Thyroid gland (tissue), 4 donors: Measurements from ENCODE around the gene YTHDF1. TPM values are rescaled to one million over a fixed set of nuclear protein-coding genes. Genes with fewer than 3 reads are reported as not detected.

Experiments
- DNase-seq, 2 donors: peaks; one replicate each; pipeline ENCODE4 v3.0.0-alpha.2; 2019
- H3K27ac ChIP-seq, 3 donors: fragments of 200-600 bp; sonication (generic); 1 replicate in 2 of 3; 2 replicates in 1 of 3; pipeline ENCODE4 v1.5.1; 2016 to 2019; ENCODE audit warnings: mild to moderate bottlenecking in 1 of 3, moderate library complexity in 1 of 3
- H3K27me3 ChIP-seq: fragments of 200-600 bp; sonication (generic); one replicate; pipeline ENCODE4 v1.5.1; 2019
- H3K36me3 ChIP-seq, 2 donors: fragments of 200-600 bp; sonication (generic); one replicate each; pipeline ENCODE4 v1.5.1; 2016 to 2019
- H3K4me1 ChIP-seq, 2 donors: fragments of 200-600 bp; sonication (generic); one replicate each; pipeline ENCODE4 v1.5.1; 2017 to 2019
- H3K4me3 ChIP-seq, 3 donors: fragments of 200-600 bp; sonication (generic); replicated peaks in 1 of 3; 1 replicate in 2 of 3; 2 replicates in 1 of 3; pipeline ENCODE4 v1.5.1; 2016; ENCODE audit warnings: mild to moderate bottlenecking in 1 of 3
- H3K9me3 ChIP-seq: fragments of 200-600 bp; sonication (generic); one replicate; pipeline ENCODE4 v1.5.1; 2017
- CTCF ChIP-seq, 6 experiments: fragments of 200-600 bp in 3 of 6; fragments of 450-650 bp in 3 of 6; sonication (generic) in 3 of 6; IDR thresholded peaks; one replicate each; pipeline ENCODE4 v1.5.1; 2016 to 2019; ENCODE audit warnings: antibody characterized with exemption in 6 of 6, mild to moderate bottlenecking in 2 of 6, inconsistent platforms in 1 of 6, moderate library complexity in 1 of 6
- POLR2A ChIP-seq, 2 donors: fragments of 450-650 bp; IDR thresholded peaks; one replicate each; pipeline ENCODE4 v1.6.1; 2017; ENCODE audit warnings: antibody characterized with exemption in 2 of 2, mild to moderate bottlenecking in 2 of 2, moderate library complexity in 1 of 2
- WGBS, 2 donors: methylation state at CpG; one replicate each; pipeline ENCODE4 v1.1.5; 2017; 5-methylcytosine and 5-hydroxymethylcytosine counted together
- intact Hi-C: fragments of 100-400 bp; cut with DNase I; formaldehyde crosslinking; loops from one replicate; pipeline ENCODE4 v1.15.1; 2023
- total RNA-seq, 4 donors: library from RNA; depleted of rRNA; stranded (reverse); fragments of >200 nt; gene quantifications; one replicate each; pipeline ENCODE4 v1.2.3, GENCODE V29; 2016

Gene YTHDF1
- total RNA-seq, 4 donors from 2014 or later = 41.3 to 54.2 (median 43.4) TPM

GRCh38 chr20:63178446-63178820 lies 37.5 kb downstream of the YTHDF1 start:
- H3K4me1 ChIP-seq = peaks cover 5 to 31% of the 10 kb centered on the region in 2 donors
- no peak for DNase-seq
- no peaks in the 10 kb centered on the region for H3K9me3 ChIP-seq
- H3K27me3 ChIP-seq = peaks cover 58% of the 10 kb centered on the region
- H3K36me3 ChIP-seq = no peaks in the 10 kb centered on the region
- no CpG with 5 or more reads among the region's 49 CpGs for WGBS, 2 donors
- intact Hi-C loops = loop anchor here (10.0 kb wide), 1 partner anchor 206 kb away; no protein-coding TSS in a partner anchor
- no peak overlapping the region for H3K27ac ChIP-seq
- no peak for TF ChIP-seq CTCF (IDR thresholded peaks at IDR 0.05)
- no peak overlapping the region for H3K4me3 ChIP-seq

- Histone ChIP-seq H3K4me1 (peaks cover 5 to 31% of the 10 kb centered on the region in 2 donors), H3K36me3 (no peaks in the 10 kb centered on the region), H3K9me3 (no peaks in the 10 kb centered on the region), H3K27ac (no peak overlapping the region), H3K4me3 (no peak overlapping the region), H3K27me3 (peaks cover 60% of the 10 kb centered on the region)
- WGBS, 2 donors = 1 to 2% methylated on average over 24 to 39 of the region's 90 CpGs
- intact Hi-C loops = loop anchor here (10.0 kb wide), 1 partner anchor 207 kb away; no protein-coding TSS in a partner anchor
- DNase-seq = no peak
- TF ChIP-seq POLR2A (IDR thresholded peaks at IDR 0.05) (no peak), CTCF (IDR thresholded peaks at IDR 0.05) (no peak)
Measured at GRCh38 chr20:63177785-63178445, 38.0 kb downstream of the YTHDF1 start.

GRCh38 chr20:63177134-63177784 lies 38.7 kb downstream of the YTHDF1 start:
- H3K36me3 ChIP-seq = no peaks in the 10 kb centered on the region
- no peak for TF ChIP-seq POLR2A (IDR thresholded peaks at IDR 0.05)
- TF ChIP-seq CTCF (IDR thresholded peaks at IDR 0.05) = no peak
- H3K9me3 ChIP-seq = no peaks in the 10 kb centered on the region
- no peak for DNase-seq
- intact Hi-C loops = loop anchor here (10.0 kb wide), 1 partner anchor 208 kb away; no protein-coding TSS in a partner anchor
- WGBS, 2 donors = 0% methylated on average over 3 of the region's 96 CpGs; no CpG with 5 or more reads in 1 of the 2 donors
- H3K4me3 ChIP-seq = no peak overlapping the region
- peaks cover 60% of the 10 kb centered on the region for H3K27me3 ChIP-seq
- H3K27ac ChIP-seq = no peak overlapping the region
- peaks cover 5 to 31% of the 10 kb centered on the region in 2 donors for H3K4me1 ChIP-seq

GRCh38 chr20:63176427-63177133 lies 39.4 kb downstream of the YTHDF1 start:
- Histone ChIP-seq H3K36me3 (no peaks in the 10 kb centered on the region), H3K27ac (no peak overlapping the region), H3K4me3 (no peak overlapping the region), H3K4me1 (peaks cover 5 to 31% of the 10 kb centered on the region in 2 donors), H3K27me3 (peaks cover 60% of the 10 kb centered on the region), H3K9me3 (no peaks in the 10 kb centered on the region)
- 1 to 3% methylated on average over 13 to 29 of the region's 49 CpGs for WGBS, 2 donors
- TF ChIP-seq POLR2A (IDR thresholded peaks at IDR 0.05) (no peak), CTCF (IDR thresholded peaks at IDR 0.05) (no peak)
- no peak for DNase-seq
- intact Hi-C loops = loop anchor here (10.0 kb wide), 1 partner anchor 208 kb away; no protein-coding TSS in a partner anchor
